BLaER1 treated with 17β-estradiol and CSF1 and Interleukin-3, amounts not matched to agents 10 nM and 100 nM (cell line): ENCODE data around the gene CCDC126.
A peak's percentile ranks its signal among the peaks of the same experiment; 100 is the strongest.
"Not testable (repeated sequence)": the region's sequence is repeated elsewhere in the genome, so short reads cannot be mapped to it uniquely, and the experiment has no call there.

Source experiments
- H3K27ac ChIP-seq, 11 experiments: shearing (Covaris generic); formaldehyde crosslinking; 2 replicates each; pipeline ENCODE4 v1.8.1; 2022
- H3K27me3 ChIP-seq, 11 experiments: shearing (Covaris generic); formaldehyde crosslinking; 2 replicates each; pipeline ENCODE4 v1.8.1; 2022
- H3K36me3 ChIP-seq, 11 experiments: shearing (Covaris generic); formaldehyde crosslinking; 2 replicates each; pipeline ENCODE4 v1.8.1; 2022
- H3K4me1 ChIP-seq, 10 experiments: shearing (Covaris generic); formaldehyde crosslinking; 2 replicates each; pipeline ENCODE4 v1.8.1; 2022
- H3K4me2 ChIP-seq, 11 experiments: shearing (Covaris generic); formaldehyde crosslinking; 2 replicates each; pipeline ENCODE4 v1.8.1; 2022
- H3K4me3 ChIP-seq, 10 experiments: shearing (Covaris generic); formaldehyde crosslinking; 2 replicates each; pipeline ENCODE4 v1.8.1; 2022
- H3K9ac ChIP-seq, 11 experiments: shearing (Covaris generic); formaldehyde crosslinking; 2 replicates each; pipeline ENCODE4 v1.8.1; 2022
- H3K9me3 ChIP-seq, 11 experiments: shearing (Covaris generic); formaldehyde crosslinking; replicated peaks in 1 of 11; 2 replicates each; pipeline ENCODE4 v1.8.1; 2022
- H4K20me1 ChIP-seq, 11 experiments: shearing (Covaris generic); formaldehyde crosslinking; 2 replicates each; pipeline ENCODE4 v1.8.1; 2022
- Cebpa-rat ChIP-seq, 11 experiments: shearing (Covaris generic); IDR thresholded peaks; 2 replicates each; pipeline ENCODE4 v1.8.1; 2022

CCDC126 gene

GRCh38 chr7:23680414-23681405, 83.5 kb downstream of the CCDC126 start:
- peaks cover 0 to 24% (median under 1%) of the 10 kb centered on the region in 11 experiments; a peak in 7 of 22 replicates for H3K36me3 ChIP-seq
- peak overlapping the region; percentile 70 to 85 (median 77) for H3K9ac ChIP-seq
- peaks cover 0 to 4% (median 0%) of the 10 kb centered on the region in 11 experiments; a peak in 4 of 22 replicates for H4K20me1 ChIP-seq
- TF ChIP-seq Cebpa-rat (IDR thresholded peaks at IDR 0.05) = no peak
- no peaks in the 10 kb centered on the region for H3K27me3 ChIP-seq
- H3K9me3 ChIP-seq = peaks cover 0 to 9% (median 0%) of the 10 kb centered on the region in 11 experiments; a peak in 2 of 22 replicates
- peak overlapping the region; percentile 71 to 90 (median 79) for H3K4me3 ChIP-seq
- peaks cover 0 to 14% (median 8%) of the 10 kb centered on the region in 10 experiments; a peak in 15 of 20 replicates for H3K4me1 ChIP-seq
- peak overlapping the region; percentile 82 to 95 (median 90) for H3K4me2 ChIP-seq
- peak overlapping the region in 10 of 11 experiments; percentile 44 to 80 (median 70); a peak in 20 of 22 replicates for H3K27ac ChIP-seq

- Histone ChIP-seq H3K4me1 (peaks cover 0 to 14% (median 8%) of the 10 kb centered on the region in 10 experiments; a peak in 15 of 20 replicates), H3K36me3 (peaks cover 0 to 57% (median 25%) of the 10 kb centered on the region in 11 experiments; a peak in 15 of 22 replicates)
- not testable (repeated sequence) for H3K27ac ChIP-seq, H3K9me3 ChIP-seq, H3K4me3 ChIP-seq, H3K4me2 ChIP-seq, H3K9ac ChIP-seq, H4K20me1 ChIP-seq, H3K27me3 ChIP-seq
Measured at GRCh38 chr7:23684041-23684440, 86.9 kb downstream of the CCDC126 start.

- H3K4me1 ChIP-seq = peaks cover 0 to 14% (median 8%) of the 10 kb centered on the region in 10 experiments; a peak in 15 of 20 replicates
- no peak overlapping the region for H3K27ac ChIP-seq
- no peak overlapping the region for H3K4me2 ChIP-seq
- H3K36me3 ChIP-seq = peaks cover 6 to 74% (median 39%) of the 10 kb centered on the region in 11 experiments; a peak in 20 of 22 replicates
- no peak overlapping the region for H3K9ac ChIP-seq
- TF ChIP-seq Cebpa-rat (IDR thresholded peaks at IDR 0.05) = no peak
- H3K4me3 ChIP-seq = no peak overlapping the region
- H4K20me1 ChIP-seq = peaks cover 0 to 8% (median 0%) of the 10 kb centered on the region in 11 experiments; a peak in 5 of 22 replicates
- H3K27me3 ChIP-seq = no peaks in the 10 kb centered on the region
- H3K9me3 ChIP-seq = no peaks in the 10 kb centered on the region
Measured at GRCh38 chr7:23685731-23686130, 88.5 kb downstream of the CCDC126 start.

DNA sequence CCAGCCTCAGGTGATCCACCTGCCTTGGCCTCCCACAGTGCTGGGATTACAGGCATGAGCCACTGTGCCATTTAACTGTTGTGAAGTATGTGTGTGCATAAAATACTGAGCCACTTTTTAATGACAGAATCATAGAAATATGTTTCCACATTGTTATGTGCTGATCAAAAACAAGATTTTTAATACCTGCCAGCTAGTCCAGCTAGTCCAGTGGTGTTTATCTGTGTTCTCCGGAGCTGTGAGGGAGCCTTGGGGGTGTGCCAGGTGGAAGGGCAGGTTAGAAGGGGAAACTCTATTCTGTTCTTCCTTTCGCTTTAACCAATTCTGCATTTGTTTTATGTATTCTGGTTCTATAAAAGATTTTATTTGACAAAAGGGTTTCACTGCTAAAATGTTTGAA, 89.8 kb downstream of the CCDC126 start:
- Histone ChIP-seq H4K20me1 (peaks cover 0 to 8% (median 0%) of the 10 kb centered on the region in 11 experiments; a peak in 3 of 22 replicates), H3K4me3 (no peak overlapping the region), H3K36me3 (peaks cover 13 to 87% (median 50%) of the 10 kb centered on the region in 11 experiments; a peak in 20 of 22 replicates), H3K27ac (no peak overlapping the region), H3K9me3 (no peaks in the 10 kb centered on the region), H3K9ac (no peak overlapping the region), H3K4me2 (no peak overlapping the region), H3K27me3 (no peaks in the 10 kb centered on the region), H3K4me1 (peaks cover 0 to 4% (median 0%) of the 10 kb centered on the region in 10 experiments; a peak in 1 of 20 replicates)
- TF ChIP-seq Cebpa-rat (IDR thresholded peaks at IDR 0.05) = no peak

- no peaks in the 10 kb centered on the region for H3K4me1 ChIP-seq
- TF ChIP-seq Cebpa-rat (IDR thresholded peaks at IDR 0.05) = no peak
Measured at GRCh38 chr7:23689165-23689564, 92.0 kb downstream of the CCDC126 start.

GRCh38 chr7:23691320-23691719, 94.1 kb downstream of the CCDC126 start:
- no peaks in the 10 kb centered on the region for H3K4me1 ChIP-seq
- H4K20me1 ChIP-seq = peaks cover 0 to 1% (median 0%) of the 10 kb centered on the region in 11 experiments; a peak in 1 of 22 replicates
- H3K4me2 ChIP-seq = no peak overlapping the region
- H3K27me3 ChIP-seq = no peaks in the 10 kb centered on the region
- peaks cover 40 to 99% (median 76%) of the 10 kb centered on the region in 11 experiments for H3K36me3 ChIP-seq
- peaks cover 0 to 17% (median 12%) of the 10 kb centered on the region in 11 experiments; a peak in 18 of 22 replicates for H3K9me3 ChIP-seq
- no peak for TF ChIP-seq Cebpa-rat (IDR thresholded peaks at IDR 0.05)
- no peak overlapping the region for H3K9ac ChIP-seq
- H3K27ac ChIP-seq = no peak overlapping the region
- no peak overlapping the region for H3K4me3 ChIP-seq

More at GRCh38 chr7:23689165-23689564, 92.0 kb downstream of the CCDC126 start:
- no peaks in the 10 kb centered on the region for H3K27me3 ChIP-seq
- H3K9ac ChIP-seq = no peak overlapping the region
- H3K4me3 ChIP-seq = no peak overlapping the region
- H3K36me3 ChIP-seq = peaks cover 27 to 97% (median 63%) of the 10 kb centered on the region in 11 experiments
- peaks cover 0 to 17% (median 12%) of the 10 kb centered on the region in 11 experiments; a peak in 18 of 22 replicates for H3K9me3 ChIP-seq
- no peak overlapping the region for H3K27ac ChIP-seq
- peaks cover 0 to 8% (median 0%) of the 10 kb centered on the region in 11 experiments; a peak in 3 of 22 replicates for H4K20me1 ChIP-seq
- no peak overlapping the region for H3K4me2 ChIP-seq

GRCh38 chr7:23693224-23693623, 96.0 kb downstream of the CCDC126 start:
- H4K20me1 ChIP-seq = no peaks in the 10 kb centered on the region
- H3K27me3 ChIP-seq = no peaks in the 10 kb centered on the region
- no peak for TF ChIP-seq Cebpa-rat (IDR thresholded peaks at IDR 0.05)
- no peak overlapping the region for H3K9ac ChIP-seq
- no peak overlapping the region for H3K4me3 ChIP-seq
- no peak overlapping the region for H3K27ac ChIP-seq
- peaks cover 40 to 99% (median 79%) of the 10 kb centered on the region in 11 experiments for H3K36me3 ChIP-seq
- H3K4me1 ChIP-seq = peaks cover 0 to 5% (median 0%) of the 10 kb centered on the region in 10 experiments; a peak in 1 of 20 replicates
- no peak overlapping the region for H3K4me2 ChIP-seq
- H3K9me3 ChIP-seq = peaks cover 0 to 17% (median 12%) of the 10 kb centered on the region in 11 experiments; a peak in 18 of 22 replicates
